ENCODE data around the gene OSBPL9.

DNA sequence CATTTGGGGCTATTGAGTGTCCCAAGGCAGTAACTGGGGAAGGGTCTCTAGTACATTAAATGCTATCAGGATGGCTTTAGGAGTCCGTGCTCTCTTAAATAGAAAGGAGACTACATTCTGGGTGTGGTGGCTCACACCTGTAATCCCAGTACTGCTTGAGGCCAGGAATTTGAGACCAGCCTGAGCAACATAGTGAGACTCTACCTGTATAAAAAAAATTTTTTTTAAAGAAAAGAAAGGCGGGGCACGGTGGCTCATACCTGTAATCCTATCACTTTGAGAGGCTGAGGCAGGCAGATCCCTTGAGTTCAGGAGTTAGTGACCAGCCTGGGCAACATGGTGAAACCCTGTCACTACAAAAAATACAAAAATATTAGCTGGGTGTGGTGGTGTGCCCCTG, 21.5 kb downstream of the OSBPL9 start:
- no peak for TF ChIP-seq NFE2L1 (tag; IDR thresholded peaks at IDR 0.05; ENCODE audit: borderline replicate concordance, low read depth)
- no peak for TF ChIP-seq POLR2H (tag; IDR thresholded peaks at IDR 0.05; ENCODE audit: low read depth)
- TF ChIP-seq KLF13 (tag; IDR thresholded peaks at IDR 0.05; ENCODE audit: borderline replicate concordance, low read depth): no peak
- no peak for TF ChIP-seq HNRNPLL (IDR thresholded peaks at IDR 0.05; ENCODE audit: low read depth, low read length, poor library complexity, severe bottlenecking)
- no peak for TF ChIP-seq RBBP5 (IDR thresholded peaks at IDR 0.05; ENCODE audit: borderline replicate concordance, insufficient read depth, low read length, poor library complexity, severe bottlenecking)
- TF ChIP-seq STAT5B (CRISPR knock-in tag; IDR thresholded peaks at IDR 0.05): no peak
- TF ChIP-seq TEAD2 (tag; IDR thresholded peaks at IDR 0.05): no peak
- TF ChIP-seq EZH2 (IDR thresholded peaks at IDR 0.05; ENCODE audit: borderline replicate concordance, low read depth, low read length): no peak
- TF ChIP-seq ATF7 (IDR thresholded peaks at IDR 0.05): no peak
